Stimulated activated CD4-positive, alpha-beta T cell treated with anti-CD3 and anti-CD28 coated beads, Interleukin-15, amount 100 ng/mL, for 48 hours (primary cell): ENCODE results near the gene TEX29.
A peak's percentile ranks its signal among the peaks of the same experiment; 100 is the strongest.

ENCODE experiments used
- DNase-seq, 2 donors: peaks; one replicate each; pipeline ENCODE4 v3.0.0-alpha.2; 2020; ENCODE audit warnings: low read depth in 2 of 2

Gene TEX29

GRCh38 chr13:111370147-111370546, 49.7 kb downstream of the TEX29 start:
- no peak for DNase-seq

GRCh38 chr13:111370570-111371535, 50.4 kb downstream of the TEX29 start:
- DNase-seq: no peak

GRCh38 chr13:111371720-111372119, 51.3 kb downstream of the TEX29 start:
- no peak for DNase-seq

GRCh38 chr13:111372651-111373425, 52.4 kb downstream of the TEX29 start:
- DNase-seq: no peak

GRCh38 chr13:111373486-111373885, 53.0 kb downstream of the TEX29 start:
- DNase-seq: no peak

- DNase-seq: no peak
Measured at GRCh38 chr13:111380431-111380830, 60.0 kb downstream of the TEX29 start.

- no peak for DNase-seq
Measured at GRCh38 chr13:111382411-111382810, 62.0 kb downstream of the TEX29 start.

- no peak for DNase-seq
Measured at GRCh38 chr13:111382877-111383276, 62.4 kb downstream of the TEX29 start.

GRCh38 chr13:111383591-111384440, 63.4 kb downstream of the TEX29 start:
- no peak for DNase-seq

GRCh38 chr13:111384441-111385182, 64.2 kb downstream of the TEX29 start:
- DNase-seq: no peak

- DNase-seq: no peak
Measured at GRCh38 chr13:111385183-111385857, 64.9 kb downstream of the TEX29 start.

- DNase-seq: no peak
Measured at GRCh38 chr13:111387026-111387871, 66.8 kb downstream of the TEX29 start.

- no peak for DNase-seq
Measured at GRCh38 chr13:111387945-111388600, 67.6 kb downstream of the TEX29 start.

GRCh38 chr13:111388851-111389500, 68.5 kb downstream of the TEX29 start:
- DNase-seq: peak; percentile 10 to 26

GRCh38 chr13:111389621-111390521, 69.4 kb downstream of the TEX29 start:
- no peak for DNase-seq

- no peak for DNase-seq
Measured at GRCh38 chr13:111390522-111391270, 70.3 kb downstream of the TEX29 start.

- DNase-seq: no peak
Measured at GRCh38 chr13:111392486-111392885, 72.0 kb downstream of the TEX29 start.
